H1 (cell line): ENCODE data around the gene MROH2A. TPM values are rescaled to one million over a fixed set of nuclear protein-coding genes. Genes with fewer than 3 reads are reported as not detected.

Experiments used
- BRCA1 ChIP-seq: IDR thresholded peaks from 2 replicates; pipeline ENCODE4 v1.6.1; 2012; ENCODE audit warnings: low read depth, low read length, improper control_type of control experiment
- CBX5 ChIP-seq: fragments of 300-800, 300-1000 bp; sonication (generic); IDR thresholded peaks from 2 replicates; pipeline ENCODE4 v1.7.1; 2016; ENCODE audit warnings: antibody characterized with exemption, low read length, low read depth
- FOSL1 ChIP-seq: IDR thresholded peaks from 2 replicates; pipeline ENCODE4 v1.6.1; 2011; ENCODE audit warnings: mild to moderate bottlenecking, low read depth, low read length, moderate library complexity; ENCODE audit not compliant: insufficient read depth
- MAFK ChIP-seq: IDR thresholded peaks from 2 replicates; pipeline ENCODE4 v1.6.1; 2012; ENCODE audit warnings: low read depth, mild to moderate bottlenecking, improper control_type of control experiment, low read length
- SAP30 ChIP-seq: fragments of 300-600 bp; sonication (generic); IDR thresholded peaks from 2 replicates; pipeline ENCODE4 v1.7.1; 2012; ENCODE audit warnings: low read length, moderate library complexity, mild to moderate bottlenecking, inconsistent platforms; ENCODE audit not compliant: insufficient read depth, insufficient replicate concordance
- polyA plus RNA-seq, 7 experiments: library from polyadenylated mRNA; depleted of rRNA in 3 of 7; stranded (reverse) in 5 of 7; unstranded in 2 of 7; fragments of >200 nt in 5 of 7; fragments of 200-250 nt in 2 of 7; gene quantifications; 1 replicate in 5 of 7; 2 replicates in 1 of 7; 4 replicates in 1 of 7; pipeline versions ENCODE4 v1.2.1 to v1.2.3, GENCODE V29; 2011 to 2013; ENCODE audit warnings: missing spikeins in 2 of 7, mixed read lengths in 2 of 7
- total RNA-seq: library from RNA; stranded (reverse); fragmentation: NEBNext Ultra II Directional; extraction: Animal tissue kit (Norgen Biotek cat#: 25700); gene quantifications from 2 replicates; pipeline ENCODE4 v1.2.1, GENCODE V29; 2021

Gene MROH2A
- total and polyA plus RNA-seq, 2 of the 8 experiments (the other 6 are each of a cell fraction or from before 2014, with no cell fraction given): not detected

DNA sequence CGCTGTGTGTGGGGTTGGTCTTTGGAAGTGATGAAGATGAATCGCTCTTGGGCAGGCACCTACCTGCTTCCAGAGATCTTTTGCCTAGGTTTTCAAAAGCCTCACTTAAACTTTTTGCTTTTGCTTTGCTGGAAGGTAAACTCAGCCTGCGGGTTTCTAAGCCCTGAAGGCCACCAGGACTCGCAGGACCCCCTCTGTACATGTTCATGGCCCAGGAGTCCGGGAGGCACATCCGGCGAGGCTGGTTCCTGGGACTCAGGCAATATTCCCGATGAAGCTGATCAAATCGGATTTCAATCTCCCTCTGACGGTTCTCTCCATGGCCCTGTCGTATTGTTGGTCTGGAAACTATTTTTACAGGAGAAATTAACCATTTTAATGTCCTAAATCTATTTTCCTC lies 63.1 kb downstream of the MROH2A start (continued):
- TF ChIP-seq CBX5 (no peak), BRCA1 (no peak), MAFK (no peak), SAP30 (no peak), FOSL1 (no peak)
